Measurements from ENCODE around the gene RTL5. TPM values are rescaled to one million over a fixed set of nuclear protein-coding genes. Genes with fewer than 3 reads are reported as not detected.

RTL5 gene
- total RNA-seq, 1 donor from 2014 or later = 4.4 TPM

DNA sequence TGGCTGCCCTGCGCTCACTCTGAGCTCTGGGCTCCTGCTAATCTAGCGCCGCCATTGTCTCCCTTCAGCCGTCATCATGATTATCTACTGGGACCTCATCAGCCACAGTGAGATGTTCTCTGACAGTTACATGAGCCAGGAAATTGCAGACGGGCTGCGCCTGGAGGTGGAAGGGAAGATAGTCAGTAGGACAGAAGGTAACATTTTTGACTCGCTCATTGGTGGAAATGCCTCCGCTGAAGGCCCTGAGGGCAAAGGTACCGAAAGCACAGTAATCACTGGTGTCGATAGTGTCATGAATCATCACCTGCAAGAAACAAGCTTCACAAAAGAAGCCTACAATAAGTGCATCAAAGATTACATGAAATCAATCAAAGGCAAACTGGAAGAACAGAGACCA, 28.1 kb upstream of the RTL5 start:
- intact Hi-C loops (cut with DNase I) = no loop called here
- TF ChIP-seq, protein P1, sequence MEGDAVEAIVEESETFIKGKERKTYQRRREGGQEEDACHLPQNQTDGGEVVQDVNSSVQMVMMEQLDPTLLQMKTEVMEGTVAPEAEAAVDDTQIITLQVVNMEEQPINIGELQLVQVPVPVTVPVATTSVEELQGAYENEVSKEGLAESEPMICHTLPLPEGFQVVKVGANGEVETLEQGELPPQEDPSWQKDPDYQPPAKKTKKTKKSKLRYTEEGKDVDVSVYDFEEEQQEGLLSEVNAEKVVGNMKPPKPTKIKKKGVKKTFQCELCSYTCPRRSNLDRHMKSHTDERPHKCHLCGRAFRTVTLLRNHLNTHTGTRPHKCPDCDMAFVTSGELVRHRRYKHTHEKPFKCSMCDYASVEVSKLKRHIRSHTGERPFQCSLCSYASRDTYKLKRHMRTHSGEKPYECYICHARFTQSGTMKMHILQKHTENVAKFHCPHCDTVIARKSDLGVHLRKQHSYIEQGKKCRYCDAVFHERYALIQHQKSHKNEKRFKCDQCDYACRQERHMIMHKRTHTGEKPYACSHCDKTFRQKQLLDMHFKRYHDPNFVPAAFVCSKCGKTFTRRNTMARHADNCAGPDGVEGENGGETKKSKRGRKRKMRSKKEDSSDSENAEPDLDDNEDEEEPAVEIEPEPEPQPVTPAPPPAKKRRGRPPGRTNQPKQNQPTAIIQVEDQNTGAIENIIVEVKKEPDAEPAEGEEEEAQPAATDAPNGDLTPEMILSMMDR (IDR thresholded peaks at IDR 0.05) = no peak
- no peak for TF ChIP-seq POLR2A (IDR thresholded peaks at IDR 0.05)
- TF ChIP-seq POLR2AphosphoS5 (IDR thresholded peaks at IDR 0.05; ENCODE audit: insufficient read depth in 1 of 2, low read depth in 1 of 2) = no peak
- Histone ChIP-seq H3K4me1 (no peaks in the 10 kb centered on the region), H3K27ac (no peak overlapping the region), H3K4me3 (no peak overlapping the region), H3K9me3 (no peaks in the 10 kb centered on the region), H3K36me3 (no peaks in the 10 kb centered on the region), H3K27me3 (no peaks in the 10 kb centered on the region)
- DNase-seq (ENCODE audit: extremely low spot score in 2 of 2) = no peak

- H3K27me3 ChIP-seq = no peaks in the 10 kb centered on the region
Measured at GRCh38 chrX:72158773-72159172, 27.1 kb upstream of the RTL5 start.

DNA sequence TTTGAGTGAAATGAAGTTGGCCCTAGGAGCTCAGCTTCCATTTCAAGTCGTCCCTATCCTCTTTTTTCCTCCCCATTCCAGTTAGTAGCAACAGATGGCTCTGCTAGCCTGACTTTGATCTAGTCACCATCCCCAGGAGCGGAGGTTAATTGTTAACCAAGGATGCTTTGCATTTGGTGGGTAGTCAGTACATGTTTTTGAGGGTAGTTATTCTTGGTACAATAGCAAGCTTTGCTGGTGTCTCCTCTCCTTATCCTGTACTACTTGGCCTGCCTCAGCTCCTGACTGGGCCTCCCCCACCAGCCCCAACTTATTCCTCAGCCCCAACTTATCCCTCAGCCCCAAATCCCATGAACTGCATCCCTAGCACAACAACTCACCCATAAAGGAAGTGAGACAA, 14.8 kb upstream of the RTL5 start:
- TF ChIP-seq, protein P1 (IDR thresholded peaks at IDR 0.05) = no peak
- no peak for TF ChIP-seq POLR2AphosphoS5 (IDR thresholded peaks at IDR 0.05; ENCODE audit: insufficient read depth in 1 of 2, low read depth in 1 of 2)
- intact Hi-C loops (cut with DNase I) = no loop called here
- H3K36me3 ChIP-seq = no peaks in the 10 kb centered on the region
- DNase-seq (ENCODE audit: extremely low spot score in 2 of 2) = no peak
- no peaks in the 10 kb centered on the region for H3K27me3 ChIP-seq
- no peak overlapping the region for H3K4me3 ChIP-seq
- H3K9me3 ChIP-seq = no peaks in the 10 kb centered on the region
- H3K4me1 ChIP-seq = no peaks in the 10 kb centered on the region
- no peak overlapping the region for H3K27ac ChIP-seq

More at GRCh38 chrX:72158773-72159172, 27.1 kb upstream of the RTL5 start:
- no peaks in the 10 kb centered on the region for H3K36me3 ChIP-seq
- intact Hi-C loops (cut with DNase I) = no loop called here
- no peaks in the 10 kb centered on the region for H3K4me1 ChIP-seq
- no peak overlapping the region for H3K27ac ChIP-seq
- H3K4me3 ChIP-seq = no peak overlapping the region
- H3K9me3 ChIP-seq = no peaks in the 10 kb centered on the region
- DNase-seq (ENCODE audit: extremely low spot score in 2 of 2) = no peak
- TF ChIP-seq POLR2AphosphoS5 (IDR thresholded peaks at IDR 0.05; ENCODE audit: insufficient read depth in 1 of 2, low read depth in 1 of 2) (no peak), POLR2A (IDR thresholded peaks at IDR 0.05) (no peak)
- TF ChIP-seq, protein P1 (IDR thresholded peaks at IDR 0.05) = no peak

GRCh38 chrX:72145181-72145580, 13.5 kb upstream of the RTL5 start:
- no peaks in the 10 kb centered on the region for H3K4me1 ChIP-seq
- H3K36me3 ChIP-seq = no peaks in the 10 kb centered on the region
- no peak for DNase-seq (ENCODE audit: extremely low spot score in 2 of 2)
- no peak for TF ChIP-seq POLR2AphosphoS5 (IDR thresholded peaks at IDR 0.05; ENCODE audit: insufficient read depth in 1 of 2, low read depth in 1 of 2)
- no peak for TF ChIP-seq POLR2A (IDR thresholded peaks at IDR 0.05)
- TF ChIP-seq, protein P1 (IDR thresholded peaks at IDR 0.05) = no peak
- intact Hi-C loops (cut with DNase I) = no loop called here
- no peak overlapping the region for H3K4me3 ChIP-seq
- no peaks in the 10 kb centered on the region for H3K27me3 ChIP-seq
- no peaks in the 10 kb centered on the region for H3K9me3 ChIP-seq
- no peak overlapping the region for H3K27ac ChIP-seq

DNA sequence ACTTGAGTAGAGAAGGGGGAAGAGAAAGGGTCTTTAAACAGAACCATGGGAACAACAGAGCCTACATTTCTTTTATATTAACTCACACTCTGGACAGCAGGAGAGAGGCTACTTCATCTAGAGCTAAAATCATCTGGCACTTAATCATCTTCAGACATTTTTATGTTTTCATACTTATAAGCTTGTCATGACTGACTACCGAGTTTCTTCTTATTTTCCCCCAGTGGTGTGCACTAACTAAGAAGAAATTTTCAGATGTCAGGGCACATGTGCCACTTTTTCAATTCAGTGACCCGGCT, 11.8 kb upstream of the RTL5 start:
- no peaks in the 10 kb centered on the region for H3K27me3 ChIP-seq
- intact Hi-C loops (cut with DNase I) = no loop called here
- no peaks in the 10 kb centered on the region for H3K36me3 ChIP-seq
- H3K4me3 ChIP-seq = no peak overlapping the region
- no peaks in the 10 kb centered on the region for H3K9me3 ChIP-seq
- TF ChIP-seq, protein P1 (IDR thresholded peaks at IDR 0.05) = no peak
- TF ChIP-seq POLR2AphosphoS5 (IDR thresholded peaks at IDR 0.05; ENCODE audit: insufficient read depth in 1 of 2, low read depth in 1 of 2) (no peak), POLR2A (IDR thresholded peaks at IDR 0.05) (no peak)
- no peak for DNase-seq (ENCODE audit: extremely low spot score in 2 of 2)
- H3K27ac ChIP-seq = no peak overlapping the region
- H3K4me1 ChIP-seq = no peaks in the 10 kb centered on the region
